ENCODE measurements around the gene PGGHG.
"Not testable (repeated sequence)": the region's sequence is repeated elsewhere in the genome, so short reads cannot be mapped to it uniquely, and the experiment has no call there.

PGGHG gene

DNA sequence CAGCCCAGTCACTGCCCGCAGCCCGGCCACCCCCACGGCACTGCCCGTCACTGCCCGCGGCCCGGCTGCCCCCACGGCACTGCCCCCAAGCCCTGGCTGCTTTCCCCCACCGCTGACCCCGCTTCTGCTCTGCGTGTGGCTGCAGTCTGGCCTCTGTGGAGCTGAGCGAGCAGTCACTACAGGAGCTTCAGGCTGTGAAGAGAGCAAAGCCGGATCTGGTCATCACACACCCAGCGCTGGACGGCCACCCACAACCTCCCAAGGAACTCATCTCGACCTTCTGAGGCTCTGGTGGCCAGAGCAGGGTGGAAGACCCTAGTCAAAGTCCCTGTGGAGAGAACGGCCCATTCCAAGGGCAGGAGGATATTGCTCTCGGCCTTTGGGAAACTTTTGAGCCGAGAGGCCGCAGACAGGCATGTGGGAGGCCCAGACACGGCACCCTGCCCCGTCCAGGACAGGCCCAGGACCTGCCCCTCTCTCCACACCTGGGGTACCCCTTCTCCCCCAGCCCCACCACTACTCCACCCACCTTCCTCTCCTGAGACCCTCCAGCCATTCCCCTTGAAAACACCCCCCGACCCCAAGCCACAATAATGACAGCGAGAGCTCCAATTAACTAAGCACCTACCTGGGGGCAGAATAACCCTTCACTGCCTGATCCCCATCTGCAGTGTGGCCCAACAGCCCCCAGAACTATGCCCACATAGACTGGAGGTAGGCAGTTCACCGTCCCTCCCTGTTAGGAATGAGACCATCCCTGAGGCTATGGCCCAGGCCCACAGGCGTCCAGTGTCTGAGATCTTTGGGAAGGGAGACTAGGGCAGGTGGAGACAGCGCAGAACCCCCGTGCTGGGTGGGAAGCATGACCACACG lies 3.7 kb upstream of the PGGHG start:
- no peak for DNase-seq (ENCODE audit: low read depth in 2 of 2)

- DNase-seq (ENCODE audit: low read depth in 2 of 2) = no peak
Observed at GRCh38 chr11:285894-286220, 3.1 kb upstream of the PGGHG start.

DNA sequence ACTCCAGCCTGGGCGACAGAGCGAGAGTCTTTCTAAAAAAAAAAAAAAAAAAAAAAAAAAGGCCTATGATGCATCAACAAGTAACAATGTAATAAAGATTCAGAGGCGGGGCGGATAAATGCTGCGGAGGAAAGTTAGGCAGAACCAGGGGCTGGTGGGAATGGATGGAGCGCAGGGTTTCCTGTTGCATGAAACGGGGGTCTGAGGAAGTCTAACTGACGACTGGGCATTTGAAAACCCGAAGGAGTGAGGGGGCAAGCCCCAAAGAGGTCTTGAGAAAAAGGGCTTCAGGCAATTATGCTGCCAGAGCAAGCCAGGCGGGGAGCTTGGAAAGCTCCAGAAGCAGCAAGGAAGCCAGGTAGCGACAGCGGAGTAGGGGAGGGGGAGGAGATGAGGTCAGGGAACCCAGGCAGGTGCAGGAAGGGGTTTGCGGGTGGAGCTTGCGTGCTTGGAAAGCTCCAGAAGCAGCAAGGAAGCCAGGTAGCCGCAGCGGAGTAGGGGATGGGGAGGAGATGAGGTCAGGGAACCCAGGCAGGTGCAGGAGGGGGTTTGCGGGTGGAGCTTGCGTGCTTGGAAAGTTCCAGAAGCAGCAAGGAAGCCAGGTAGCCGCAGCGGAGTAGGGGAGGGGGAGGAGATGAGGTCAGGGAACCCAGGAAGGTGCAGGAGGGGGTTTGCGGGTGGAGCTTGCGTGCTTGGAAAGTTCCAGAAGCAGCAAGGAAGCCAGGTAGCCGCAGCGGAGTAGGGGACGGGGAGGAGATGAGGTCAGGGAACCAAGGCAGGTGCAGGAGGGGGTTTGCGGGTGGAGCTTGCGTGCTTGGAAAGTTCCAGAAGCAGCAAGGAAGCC lies 1.7 kb upstream of the PGGHG start:
- not testable (repeated sequence) for DNase-seq (ENCODE audit: low read depth in 2 of 2)

- DNase-seq (ENCODE audit: low read depth in 2 of 2) = no peak
Observed at GRCh38 chr11:287821-288477, 977 bp upstream of the PGGHG start.

GRCh38 chr11:289398-289711 lies 429 bp downstream of the PGGHG start:
- DNase-seq (ENCODE audit: low read depth in 2 of 2) = no peak

DNA sequence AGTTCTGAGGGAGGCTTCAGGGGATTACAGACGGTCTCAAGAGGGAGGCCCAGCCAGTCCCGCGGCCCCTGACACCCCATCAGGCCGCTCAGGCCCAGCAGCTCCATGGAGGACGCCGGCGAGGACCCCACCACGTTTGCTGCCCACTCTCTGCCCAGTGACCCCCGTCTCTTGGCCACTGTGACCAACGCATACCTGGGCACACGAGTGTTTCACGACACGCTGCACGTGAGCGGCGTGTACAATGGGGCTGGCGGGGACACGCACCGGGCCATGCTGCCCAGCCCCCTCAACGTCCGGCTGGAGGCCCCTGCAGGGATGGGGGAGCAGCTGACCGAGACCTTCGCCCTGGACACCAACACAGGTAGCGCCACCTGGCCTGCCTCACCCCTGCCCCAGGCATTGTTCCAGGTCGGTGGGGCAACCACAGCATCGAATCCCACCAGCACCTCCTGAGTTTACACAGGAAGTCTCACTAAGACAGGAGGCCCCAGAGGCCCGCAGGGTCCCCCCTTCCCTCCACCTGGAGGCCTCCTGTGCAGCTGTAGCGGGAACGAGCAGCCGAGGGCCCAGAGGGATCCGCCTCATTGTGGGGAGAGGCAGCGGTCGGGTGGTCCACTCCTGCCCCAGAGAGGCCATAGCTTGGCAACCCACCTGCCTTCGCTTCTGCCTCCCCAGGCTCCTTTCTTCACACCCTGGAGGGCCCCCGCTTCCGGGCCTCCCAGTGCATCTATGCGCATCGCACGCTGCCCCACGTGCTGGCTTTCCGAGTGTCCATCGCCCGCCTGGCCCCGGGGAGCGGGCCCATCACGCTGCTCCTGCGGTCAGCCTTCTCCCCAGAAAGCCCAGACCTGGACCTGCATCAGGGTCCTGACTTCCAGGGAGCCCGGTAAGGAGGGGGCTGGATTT lies 1.0 kb downstream of the PGGHG start:
- no peak for DNase-seq (ENCODE audit: low read depth in 2 of 2)

- no peak for DNase-seq (ENCODE audit: low read depth in 2 of 2)
Observed at GRCh38 chr11:290621-291231, 1.8 kb downstream of the PGGHG start.

DNA sequence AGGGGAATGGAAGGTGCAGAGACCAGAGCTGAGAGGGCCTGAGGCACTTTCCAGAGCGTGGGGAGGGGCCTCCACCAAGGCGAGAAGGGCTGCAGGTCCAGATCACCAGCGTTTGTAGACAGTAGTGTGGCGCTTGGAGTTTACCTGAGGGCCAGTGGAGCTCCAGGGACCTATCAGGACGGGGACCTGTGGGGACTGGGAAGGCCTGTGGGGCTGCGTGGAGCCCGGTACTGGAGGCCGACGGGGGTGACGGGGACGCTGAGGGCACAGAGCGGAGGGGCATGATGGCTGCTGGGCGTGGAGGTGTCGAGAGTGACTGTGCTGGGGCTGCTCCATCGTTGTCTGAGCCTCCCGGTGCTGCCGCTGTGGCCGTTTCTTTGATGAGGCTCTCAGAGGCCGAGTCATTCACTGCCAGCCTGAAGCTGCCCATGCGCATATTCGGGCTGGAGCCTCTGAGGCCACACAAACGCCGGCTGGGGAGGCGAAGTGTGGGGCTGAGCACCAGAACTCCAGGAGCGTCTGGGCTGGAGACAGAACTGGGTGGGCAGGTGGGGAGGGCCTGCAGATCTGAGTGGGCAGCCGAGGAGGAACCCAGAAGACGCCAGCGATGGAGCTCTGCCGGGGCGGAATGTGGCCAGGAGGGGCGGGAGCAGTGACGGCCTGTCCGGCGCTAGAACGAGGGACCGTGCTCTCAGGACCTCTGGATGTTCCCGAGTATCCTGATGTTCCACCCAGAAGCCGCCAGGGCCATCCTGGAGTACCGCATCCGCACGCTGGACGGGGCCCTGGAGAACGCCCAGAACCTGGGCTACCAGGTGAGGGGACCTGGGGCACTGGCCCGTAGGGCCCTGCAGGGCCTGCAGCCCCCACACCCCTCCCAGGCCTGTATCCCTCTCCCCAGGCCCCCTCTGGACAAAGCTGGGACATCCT lies 2.6 kb downstream of the PGGHG start:
- no peak for DNase-seq (ENCODE audit: low read depth in 2 of 2)

- DNase-seq (ENCODE audit: low read depth in 2 of 2) = no peak
Observed at GRCh38 chr11:292211-293121, 3.5 kb downstream of the PGGHG start.

- no peak for DNase-seq (ENCODE audit: low read depth in 2 of 2)
Observed at GRCh38 chr11:293271-293851, 4.4 kb downstream of the PGGHG start.

DNA sequence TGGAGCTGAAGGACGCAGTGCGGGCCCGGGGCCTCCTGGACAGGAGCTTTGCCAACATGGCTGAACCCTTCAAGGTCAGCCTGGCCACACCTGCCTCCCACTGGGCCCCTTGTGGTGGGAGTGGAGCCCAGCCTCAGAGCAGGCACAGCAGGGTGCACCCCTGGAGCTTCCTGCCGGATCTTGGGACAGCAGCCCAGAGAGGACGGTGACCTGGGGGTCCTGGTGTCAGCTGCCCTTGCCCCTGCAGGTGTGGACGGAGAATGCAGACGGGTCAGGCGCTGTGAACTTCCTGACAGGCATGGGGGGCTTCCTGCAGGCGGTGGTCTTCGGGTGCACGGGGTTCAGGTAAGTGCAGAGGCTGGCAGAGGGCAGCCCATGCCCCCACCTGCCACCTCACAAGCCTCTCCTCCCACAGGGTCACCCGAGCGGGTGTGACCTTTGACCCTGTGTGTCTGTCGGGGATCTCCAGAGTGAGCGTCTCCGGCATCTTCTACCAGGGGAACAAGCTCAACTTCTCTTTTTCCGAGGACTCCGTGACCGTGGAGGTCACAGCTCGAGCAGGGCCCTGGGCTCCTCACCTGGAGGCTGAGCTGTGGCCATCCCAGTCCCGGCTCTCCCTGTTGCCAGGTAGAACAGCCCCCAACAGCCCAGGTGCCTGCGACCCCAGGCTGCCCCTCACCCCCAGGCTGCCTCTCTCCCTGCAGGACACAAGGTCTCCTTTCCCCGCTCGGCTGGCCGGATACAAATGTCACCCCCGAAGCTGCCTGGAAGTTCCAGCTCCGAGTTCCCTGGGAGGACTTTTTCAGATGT lies 5.1 kb downstream of the PGGHG start:
- no peak for DNase-seq (ENCODE audit: low read depth in 2 of 2)

GRCh38 chr11:294780-295179 lies 5.9 kb downstream of the PGGHG start:
- DNase-seq (ENCODE audit: low read depth in 2 of 2) = no peak

DNA sequence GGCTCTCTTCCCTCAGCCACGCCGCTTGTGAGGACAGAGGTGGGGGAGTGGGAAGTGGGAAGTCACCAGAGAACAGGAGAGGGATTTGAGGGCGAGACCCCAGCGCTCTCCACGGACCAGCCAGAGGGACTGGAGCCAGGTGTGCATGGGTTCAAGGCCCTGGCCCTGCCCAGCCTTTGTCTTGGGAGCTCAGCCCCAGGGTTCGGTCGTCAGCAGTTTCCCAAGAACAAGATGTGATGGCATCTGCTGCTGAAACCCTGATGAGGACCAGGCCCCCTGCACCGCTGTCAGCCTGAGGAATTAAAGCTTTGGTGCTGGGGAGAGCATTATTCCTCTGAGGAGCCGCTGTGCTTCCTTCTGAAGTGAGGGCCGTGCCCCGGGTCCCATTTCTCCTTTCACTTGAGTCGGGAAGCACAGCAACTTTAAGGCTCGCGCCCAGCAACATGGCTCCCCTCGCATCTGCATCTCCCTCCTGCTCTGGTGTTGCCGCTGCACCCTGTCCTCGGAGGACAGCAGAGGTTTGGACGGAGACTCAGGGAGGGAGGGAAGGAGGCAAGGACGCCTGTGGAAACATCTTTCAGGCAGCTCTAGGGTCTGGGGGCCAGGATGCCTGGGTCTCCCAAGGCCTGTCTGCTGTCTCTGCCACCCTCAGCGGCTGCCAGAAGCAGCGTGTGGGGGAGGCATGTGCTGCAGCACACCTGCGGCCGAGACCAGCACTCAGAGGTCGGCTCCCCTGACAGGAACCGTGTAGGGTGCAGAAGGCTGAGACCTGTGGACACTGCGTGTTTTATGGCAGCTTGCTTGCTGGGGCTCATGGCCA lies 6.6 kb downstream of the PGGHG start:
- no peak for DNase-seq (ENCODE audit: low read depth in 2 of 2)

DNA sequence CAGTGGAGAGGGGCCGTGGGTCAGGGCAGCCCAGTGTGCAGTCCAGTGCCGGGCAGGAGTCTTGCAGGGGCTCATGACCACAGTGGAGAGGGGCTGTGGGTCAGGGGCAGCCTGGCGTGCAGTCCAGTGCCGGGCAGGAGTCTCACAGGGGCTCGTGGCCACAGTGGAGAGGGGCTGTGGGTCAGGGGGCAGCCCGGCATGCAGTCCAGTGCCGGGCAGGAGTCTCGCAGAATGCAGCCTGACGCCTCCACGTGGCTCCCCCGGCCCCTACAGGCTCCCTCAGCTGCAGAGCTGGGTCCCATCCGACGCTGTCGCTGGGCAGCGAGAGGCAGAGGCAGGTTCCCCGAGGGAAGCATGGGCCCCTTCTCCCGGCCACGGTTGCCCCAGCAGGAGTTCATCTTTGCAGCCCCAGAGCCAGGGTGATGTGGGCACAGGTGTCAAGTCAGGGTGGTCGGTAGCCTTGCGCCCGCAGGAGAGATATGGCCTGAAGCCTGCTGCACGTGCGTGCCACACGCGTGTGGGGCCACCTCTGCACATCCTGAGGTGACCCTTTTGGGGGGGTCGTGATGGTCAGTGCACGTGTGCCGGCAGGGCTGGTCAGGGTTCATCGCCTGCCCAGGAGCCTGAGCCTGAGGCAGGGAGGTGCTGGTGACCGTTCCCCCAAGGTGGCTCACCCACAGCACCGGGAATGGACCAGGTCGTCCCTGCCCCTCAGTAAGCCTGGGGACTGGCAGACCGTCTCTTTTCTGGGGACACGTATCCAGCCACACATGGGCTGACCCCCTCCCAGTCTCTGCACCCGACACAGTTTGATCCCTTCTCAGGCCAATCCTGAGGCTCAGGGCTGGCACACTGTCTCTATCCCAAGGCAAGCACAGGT lies 7.5 kb downstream of the PGGHG start:
- DNase-seq (ENCODE audit: low read depth in 2 of 2) = no peak

GRCh38 chr11:297051-297585 lies 8.2 kb downstream of the PGGHG start:
- DNase-seq (ENCODE audit: low read depth in 2 of 2) = no peak

Measured in stimulated activated CD8-positive, alpha-beta memory T cell treated with anti-CD3 and anti-CD28 coated beads, Interleukin-7, amount 100 ng/mL, for 1 hour (primary cell).